Activated naive CD8-positive, alpha-beta T cell treated with anti-CD3 and anti-CD28 coated beads, Interleukin-2, amount 50 U/mL, for 24 hours (primary cell): ENCODE data around the gene HCK.

Experiments used
- ATAC-seq: fragments of 150-1000 bp; cut with Tn5 transposase; one replicate; pipeline ENCODE4 v1.10.0; 2021
- DNase-seq: peaks from one replicate; pipeline ENCODE4 v3.0.0; 2021
- H3K27ac Mint-ChIP-seq: one replicate; pipeline ENCODE4 v1.8.0; 2021; ENCODE audit warnings: mild to moderate bottlenecking, mixed read lengths
- H3K27me3 Mint-ChIP-seq: one replicate; pipeline ENCODE4 v1.8.0; 2021; ENCODE audit warnings: mixed read lengths
- H3K36me3 Mint-ChIP-seq: one replicate; pipeline ENCODE4 v1.8.0; 2021; ENCODE audit warnings: low read depth, mixed read lengths
- H3K4me1 Mint-ChIP-seq: one replicate; pipeline ENCODE4 v1.8.0; 2021; ENCODE audit warnings: mixed read lengths
- H3K4me3 Mint-ChIP-seq: one replicate; pipeline ENCODE4 v1.8.0; 2021; ENCODE audit warnings: mild to moderate bottlenecking, moderate library complexity, mixed read lengths
- H3K9me3 Mint-ChIP-seq: one replicate; pipeline ENCODE4 v1.8.0; 2021; ENCODE audit warnings: mixed read lengths

The HCK gene

DNA sequence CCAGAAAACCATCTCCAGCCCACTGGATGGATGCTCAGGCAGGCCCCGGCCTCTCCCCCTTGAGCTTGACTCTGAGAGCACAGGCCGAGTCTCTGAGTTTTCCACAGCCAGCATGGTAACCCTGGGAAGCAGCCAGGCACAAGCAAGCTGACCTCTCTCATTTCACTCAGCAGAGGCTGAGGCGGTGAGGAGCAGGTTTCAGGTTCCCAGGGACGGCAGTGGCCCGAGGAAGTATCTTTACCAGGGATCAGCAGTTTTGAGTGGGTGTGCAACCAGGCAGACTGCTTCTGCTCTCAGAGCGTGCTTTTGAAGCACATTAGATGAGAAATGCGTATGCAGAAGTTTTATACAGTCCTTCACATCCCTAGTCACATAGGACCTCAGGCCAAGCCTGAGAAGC lies 12.6 kb downstream of the HCK start:
- no peak overlapping the region for H3K4me3 Mint-ChIP-seq
- no peak for DNase-seq
- H3K27me3 Mint-ChIP-seq = peaks cover 18% of the 10 kb centered on the region
- H3K27ac Mint-ChIP-seq = no peak overlapping the region
- ATAC-seq = no peak
- H3K4me1 Mint-ChIP-seq = peaks cover 7% of the 10 kb centered on the region
- H3K9me3 Mint-ChIP-seq = no peaks in the 10 kb centered on the region
- no peaks in the 10 kb centered on the region for H3K36me3 Mint-ChIP-seq

DNA sequence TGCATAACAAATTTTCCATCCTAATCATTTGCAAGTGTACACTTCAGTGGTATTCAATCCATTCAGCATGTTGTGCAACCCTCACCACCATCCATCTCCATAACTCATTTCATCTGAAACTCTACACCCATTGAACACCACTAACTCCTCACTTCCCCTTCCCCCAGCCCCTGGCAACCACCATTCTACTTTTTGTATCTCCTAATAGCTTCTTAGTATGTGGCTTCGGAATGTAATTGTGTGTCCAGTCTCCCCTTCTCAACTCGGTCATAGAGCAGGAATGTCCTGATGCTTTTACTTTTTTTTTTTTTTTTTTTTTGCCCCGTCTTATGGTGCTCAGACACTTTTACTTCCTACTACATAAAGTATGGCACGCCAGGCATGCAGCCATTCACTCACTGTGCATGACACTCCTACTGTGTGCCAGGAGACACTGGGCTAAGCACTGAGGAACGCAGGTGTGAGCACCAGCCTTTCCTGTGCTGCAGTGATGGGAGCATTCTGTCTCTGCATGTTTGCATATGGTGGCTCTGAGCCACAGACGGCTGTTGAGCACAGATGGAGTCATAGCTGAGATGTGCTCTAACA lies 15.3 kb downstream of the HCK start:
- no peaks in the 10 kb centered on the region for H3K36me3 Mint-ChIP-seq
- no peak overlapping the region for H3K27ac Mint-ChIP-seq
- H3K27me3 Mint-ChIP-seq = peaks cover 11% of the 10 kb centered on the region
- ATAC-seq = no peak
- no peak overlapping the region for H3K4me3 Mint-ChIP-seq
- H3K4me1 Mint-ChIP-seq = peaks cover 5% of the 10 kb centered on the region
- H3K9me3 Mint-ChIP-seq = no peaks in the 10 kb centered on the region
- DNase-seq = no peak

DNA sequence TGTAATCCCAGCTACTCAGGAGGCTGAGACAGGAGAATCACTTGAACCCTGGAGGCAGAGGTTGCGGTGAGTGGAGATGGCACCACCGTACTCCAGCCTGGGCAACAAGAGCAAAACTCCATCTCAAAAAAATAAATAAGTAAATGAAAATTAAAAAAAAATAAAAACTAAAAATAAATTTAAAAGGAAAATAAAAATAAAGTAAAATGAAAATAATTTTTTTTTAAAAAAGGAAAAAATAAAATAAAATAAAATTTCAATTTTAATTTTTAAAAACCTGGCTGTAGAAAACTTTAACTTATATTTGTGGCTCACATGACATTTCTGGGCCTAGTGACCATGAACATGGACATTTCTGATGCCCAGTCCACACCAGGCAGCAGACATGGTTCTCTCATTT lies 16.1 kb downstream of the HCK start:
- no peak for DNase-seq
- Mint-ChIP-seq H3K9me3 (no peaks in the 10 kb centered on the region), H3K27me3 (peaks cover 8% of the 10 kb centered on the region), H3K36me3 (no peaks in the 10 kb centered on the region), H3K4me3 (no peak overlapping the region), H3K4me1 (no peaks in the 10 kb centered on the region), H3K27ac (no peak overlapping the region)
- no peak for ATAC-seq

DNA sequence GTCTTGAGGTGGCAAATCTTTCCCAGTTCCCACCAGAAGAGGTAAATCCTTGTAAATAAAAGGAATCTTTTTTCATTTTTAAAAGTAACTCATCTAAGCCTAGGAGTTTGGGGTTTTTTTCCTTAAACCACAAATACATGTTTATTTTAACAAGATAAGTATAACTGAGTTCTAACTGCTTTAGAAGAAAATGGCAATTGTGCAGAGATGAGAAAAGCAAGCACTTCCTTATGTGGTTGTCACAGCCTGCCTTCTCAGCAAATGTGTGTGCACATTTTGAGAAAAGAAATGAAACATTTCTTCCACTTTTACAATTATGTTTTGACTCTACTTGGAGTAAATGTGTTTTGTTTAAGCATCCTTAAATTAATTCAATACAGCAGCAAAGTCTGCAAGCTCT lies 17.7 kb downstream of the HCK start:
- no peak overlapping the region for H3K27ac Mint-ChIP-seq
- peaks cover 7% of the 10 kb centered on the region for H3K27me3 Mint-ChIP-seq
- H3K4me1 Mint-ChIP-seq = no peaks in the 10 kb centered on the region
- no peaks in the 10 kb centered on the region for H3K36me3 Mint-ChIP-seq
- no peak for ATAC-seq
- no peaks in the 10 kb centered on the region for H3K9me3 Mint-ChIP-seq
- no peak for DNase-seq
- no peak overlapping the region for H3K4me3 Mint-ChIP-seq

DNA sequence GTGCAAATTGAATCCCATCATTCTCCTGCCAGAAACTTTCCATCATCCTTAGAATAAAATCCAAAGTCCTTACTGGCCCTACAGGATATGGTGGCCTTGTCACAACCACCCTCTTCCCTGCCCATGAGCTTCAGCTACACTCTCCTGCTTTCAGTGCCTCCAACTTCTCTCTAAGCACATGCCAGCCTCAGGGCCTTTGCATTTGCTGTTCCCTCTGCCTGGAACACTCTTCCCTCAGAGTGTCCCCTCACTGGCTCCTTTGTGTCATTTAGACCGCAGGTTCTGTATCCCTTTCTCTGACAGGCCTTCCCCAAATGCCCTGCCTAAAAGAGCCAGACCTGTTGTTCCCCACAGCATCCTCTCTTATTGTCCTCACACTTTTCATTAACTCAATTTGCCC lies 18.2 kb downstream of the HCK start:
- H3K27ac Mint-ChIP-seq = no peak overlapping the region
- ATAC-seq = no peak
- no peak for DNase-seq
- H3K4me1 Mint-ChIP-seq = no peaks in the 10 kb centered on the region
- no peaks in the 10 kb centered on the region for H3K9me3 Mint-ChIP-seq
- no peaks in the 10 kb centered on the region for H3K36me3 Mint-ChIP-seq
- H3K27me3 Mint-ChIP-seq = peaks cover 8% of the 10 kb centered on the region
- H3K4me3 Mint-ChIP-seq = no peak overlapping the region

DNA sequence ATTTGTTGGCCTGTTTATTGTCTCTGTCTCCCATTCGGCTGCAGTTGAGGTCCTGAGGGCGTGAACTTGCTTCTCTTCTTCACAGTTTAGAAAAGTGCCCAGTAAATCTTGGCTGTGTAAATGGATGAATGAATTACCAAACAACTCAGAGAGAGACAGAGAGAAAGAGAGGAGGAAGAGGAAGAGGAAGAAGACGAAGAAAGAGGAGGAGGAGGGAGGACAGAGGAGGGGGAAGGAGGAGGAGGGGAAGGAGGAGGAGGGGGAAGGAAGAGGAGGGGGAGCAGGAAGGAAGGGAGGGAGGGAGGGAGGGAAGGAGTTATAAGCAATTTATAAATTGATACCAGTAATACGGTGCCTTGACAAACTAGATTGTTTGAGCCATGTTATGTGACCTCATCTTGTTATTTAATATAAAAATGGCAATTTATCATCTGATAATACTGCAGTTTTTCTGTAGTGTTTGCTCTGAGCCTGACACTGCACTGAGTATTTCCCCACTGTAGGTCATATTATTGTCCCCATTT lies 18.7 kb downstream of the HCK start:
- Mint-ChIP-seq H3K36me3 (no peaks in the 10 kb centered on the region), H3K4me3 (no peak overlapping the region), H3K27ac (no peak overlapping the region), H3K27me3 (peaks cover 13% of the 10 kb centered on the region), H3K4me1 (no peaks in the 10 kb centered on the region), H3K9me3 (no peaks in the 10 kb centered on the region)
- DNase-seq (no peak), ATAC-seq (no peak)

DNA sequence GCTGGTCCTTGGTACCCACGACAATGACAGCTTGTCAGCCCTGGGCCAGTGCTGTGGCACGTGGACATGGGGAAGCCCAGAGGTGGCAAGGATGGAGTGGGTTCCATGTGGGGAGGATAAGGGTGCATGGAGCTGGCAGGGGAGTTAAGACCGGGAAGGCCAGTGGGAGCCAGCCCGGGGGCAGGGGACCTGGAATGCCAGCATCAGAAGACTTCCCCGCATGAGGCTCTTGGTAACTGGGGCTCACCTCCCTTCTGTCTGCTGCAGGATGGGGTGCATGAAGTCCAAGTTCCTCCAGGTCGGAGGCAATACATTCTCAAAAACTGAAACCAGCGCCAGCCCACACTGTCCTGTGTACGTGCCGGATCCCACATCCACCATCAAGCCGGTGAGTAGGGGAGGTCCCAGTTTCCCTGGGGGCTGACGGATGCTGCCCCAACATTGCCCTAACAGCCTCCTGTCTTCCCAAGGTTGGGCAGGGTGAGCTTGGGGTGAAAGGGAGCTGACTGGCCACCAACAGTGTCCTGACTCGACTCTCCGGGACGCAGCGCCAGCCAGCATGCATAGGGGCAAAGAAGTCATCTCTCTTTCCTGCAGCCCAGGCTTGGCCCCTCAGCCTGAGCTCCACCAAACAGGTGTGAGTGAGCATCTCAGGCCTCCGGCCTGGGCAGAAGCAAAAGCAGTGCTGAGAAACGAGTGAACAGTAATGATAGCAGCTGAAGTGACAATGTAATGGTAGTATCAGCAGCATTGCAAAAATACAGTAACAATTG lies 19.5 kb downstream of the HCK start:
- H3K4me1 Mint-ChIP-seq = no peaks in the 10 kb centered on the region
- ATAC-seq = no peak

DNA sequence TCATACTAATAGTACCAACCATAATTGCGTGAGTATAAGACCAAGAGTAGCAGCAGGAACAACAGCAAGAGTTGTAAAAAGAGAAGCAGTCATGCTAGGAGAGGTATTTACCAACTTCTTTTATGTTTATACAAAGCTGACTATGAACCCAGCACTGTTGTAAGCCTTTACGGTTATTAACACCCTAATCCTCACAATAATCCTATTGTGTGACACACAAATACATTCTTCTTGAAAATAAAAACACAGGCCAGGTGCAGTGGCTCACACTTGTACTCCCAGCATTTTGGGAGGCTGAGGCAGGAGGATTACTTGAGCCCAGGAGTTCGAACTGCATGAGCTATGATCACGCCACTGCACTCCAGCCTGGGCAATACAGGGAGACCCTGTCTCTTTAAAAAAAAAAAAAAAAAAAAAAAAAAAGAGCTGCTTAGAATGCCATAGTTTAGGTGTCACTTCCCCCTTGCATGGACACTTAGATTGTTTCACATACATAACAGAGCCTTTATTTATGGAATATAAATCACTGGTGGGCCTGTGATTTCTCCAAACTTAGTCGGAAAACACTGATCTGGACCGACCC lies 20.2 kb downstream of the HCK start:
- Mint-ChIP-seq H3K36me3 (no peaks in the 10 kb centered on the region), H3K27me3 (peaks cover 17% of the 10 kb centered on the region), H3K9me3 (no peaks in the 10 kb centered on the region), H3K27ac (no peak overlapping the region), H3K4me1 (no peaks in the 10 kb centered on the region), H3K4me3 (no peak overlapping the region)
- no peak for ATAC-seq
- no peak for DNase-seq

More for the DNA sequence above, 19.5 kb downstream of the HCK start:
- no peak overlapping the region for H3K27ac Mint-ChIP-seq
- peaks cover 15% of the 10 kb centered on the region for H3K27me3 Mint-ChIP-seq
- no peaks in the 10 kb centered on the region for H3K9me3 Mint-ChIP-seq
- no peaks in the 10 kb centered on the region for H3K36me3 Mint-ChIP-seq
- H3K4me3 Mint-ChIP-seq = no peak overlapping the region
- DNase-seq = no peak

DNA sequence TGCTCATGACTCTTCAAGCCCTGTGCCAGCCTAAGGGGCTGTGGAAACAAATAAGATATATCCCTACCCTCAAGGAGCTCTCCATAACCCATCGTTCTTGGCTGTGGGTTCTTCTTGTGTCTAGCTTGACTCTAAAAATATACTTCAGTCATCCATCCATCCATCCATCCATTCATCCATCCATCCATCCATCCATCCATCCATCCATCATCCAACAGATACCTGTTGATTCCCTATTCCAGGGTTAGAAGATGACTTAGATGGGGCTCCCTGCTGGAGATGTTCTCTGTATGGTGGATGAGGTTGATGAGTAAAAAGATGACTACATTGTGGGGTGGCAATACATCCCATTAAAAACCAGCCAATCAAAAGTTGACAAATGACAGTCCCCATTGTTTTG lies 23.5 kb downstream of the HCK start:
- no peaks in the 10 kb centered on the region for H3K36me3 Mint-ChIP-seq
- no peak overlapping the region for H3K27ac Mint-ChIP-seq
- no peaks in the 10 kb centered on the region for H3K4me1 Mint-ChIP-seq
- DNase-seq = no peak
- H3K27me3 Mint-ChIP-seq = peaks cover 16% of the 10 kb centered on the region
- H3K9me3 Mint-ChIP-seq = no peaks in the 10 kb centered on the region
- H3K4me3 Mint-ChIP-seq = no peak overlapping the region
- ATAC-seq = no peak

DNA sequence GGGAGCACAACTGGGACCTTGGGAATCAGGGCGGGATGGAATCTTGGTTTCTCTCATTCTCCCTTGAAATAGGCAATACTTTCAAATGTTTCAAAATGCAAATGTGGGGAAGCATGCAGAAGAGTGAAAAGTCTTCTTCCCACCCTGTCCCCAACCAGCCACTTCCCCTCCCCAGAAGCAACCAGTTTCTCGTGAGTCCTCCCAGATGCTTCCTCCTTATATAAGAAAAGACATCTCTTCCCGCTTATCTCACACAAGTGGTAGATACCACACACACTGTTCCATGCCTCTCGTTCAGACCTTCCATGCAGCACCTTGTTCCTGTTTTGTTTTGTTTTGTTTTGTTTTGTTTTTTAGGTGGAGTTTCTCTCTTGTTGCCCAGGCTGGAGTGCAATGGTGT lies 25.1 kb downstream of the HCK start:
- ATAC-seq = no peak

DNA sequence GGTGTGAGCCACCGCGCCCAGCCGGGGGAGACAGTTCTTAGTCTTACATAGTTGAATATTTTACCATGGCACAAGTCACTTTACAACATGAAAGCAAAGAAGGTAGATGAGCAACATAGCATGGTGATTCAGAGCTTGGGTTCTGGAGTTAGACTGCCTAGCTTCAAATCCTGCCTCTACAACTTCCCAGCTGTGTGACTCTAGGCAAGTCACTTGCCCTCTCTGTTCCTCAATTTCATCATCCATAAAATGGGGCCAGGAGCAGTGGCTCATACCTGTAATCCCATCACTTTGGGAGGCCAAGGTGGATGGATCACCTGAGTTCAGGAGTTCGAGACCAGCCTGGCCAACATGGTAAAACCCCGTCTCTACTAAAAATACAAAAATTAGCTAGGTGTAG lies 26.3 kb downstream of the HCK start:
- H3K27ac Mint-ChIP-seq = no peak overlapping the region
- DNase-seq (no peak), ATAC-seq (no peak)
- no peak overlapping the region for H3K4me3 Mint-ChIP-seq
- H3K36me3 Mint-ChIP-seq = no peaks in the 10 kb centered on the region
- H3K9me3 Mint-ChIP-seq = no peaks in the 10 kb centered on the region
- peaks cover 16% of the 10 kb centered on the region for H3K27me3 Mint-ChIP-seq
- no peaks in the 10 kb centered on the region for H3K4me1 Mint-ChIP-seq

More for the DNA sequence above, 25.1 kb downstream of the HCK start:
- no peaks in the 10 kb centered on the region for H3K36me3 Mint-ChIP-seq
- no peaks in the 10 kb centered on the region for H3K4me1 Mint-ChIP-seq
- peaks cover 15% of the 10 kb centered on the region for H3K27me3 Mint-ChIP-seq
- no peaks in the 10 kb centered on the region for H3K9me3 Mint-ChIP-seq
- H3K27ac Mint-ChIP-seq = no peak overlapping the region
- no peak for DNase-seq
- no peak overlapping the region for H3K4me3 Mint-ChIP-seq

DNA sequence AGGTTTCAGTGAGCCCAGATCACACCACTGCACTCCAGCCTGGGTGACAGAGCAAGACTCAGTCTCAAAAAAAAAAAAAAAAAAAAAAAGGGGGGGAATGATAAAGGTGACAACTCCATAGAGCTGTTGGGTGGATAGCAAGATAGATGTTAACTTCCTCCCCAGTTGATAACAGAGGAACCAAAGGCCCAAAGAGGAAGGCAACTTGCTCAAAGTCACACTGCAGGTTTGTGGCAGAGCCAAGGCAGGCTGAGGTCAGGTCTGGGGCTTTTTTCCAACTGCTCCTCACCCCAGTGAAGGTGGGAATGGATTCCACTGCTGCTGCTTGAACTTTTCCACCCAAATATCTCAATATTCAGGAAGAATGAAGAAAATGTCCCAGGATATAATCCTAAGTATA lies 26.7 kb downstream of the HCK start:
- H3K4me1 Mint-ChIP-seq = no peaks in the 10 kb centered on the region
- no peak for ATAC-seq
- no peak for DNase-seq
- H3K27ac Mint-ChIP-seq = no peak overlapping the region
- H3K36me3 Mint-ChIP-seq = no peaks in the 10 kb centered on the region
- H3K9me3 Mint-ChIP-seq = no peaks in the 10 kb centered on the region
- H3K27me3 Mint-ChIP-seq = peaks cover 17% of the 10 kb centered on the region
- H3K4me3 Mint-ChIP-seq = no peak overlapping the region

DNA sequence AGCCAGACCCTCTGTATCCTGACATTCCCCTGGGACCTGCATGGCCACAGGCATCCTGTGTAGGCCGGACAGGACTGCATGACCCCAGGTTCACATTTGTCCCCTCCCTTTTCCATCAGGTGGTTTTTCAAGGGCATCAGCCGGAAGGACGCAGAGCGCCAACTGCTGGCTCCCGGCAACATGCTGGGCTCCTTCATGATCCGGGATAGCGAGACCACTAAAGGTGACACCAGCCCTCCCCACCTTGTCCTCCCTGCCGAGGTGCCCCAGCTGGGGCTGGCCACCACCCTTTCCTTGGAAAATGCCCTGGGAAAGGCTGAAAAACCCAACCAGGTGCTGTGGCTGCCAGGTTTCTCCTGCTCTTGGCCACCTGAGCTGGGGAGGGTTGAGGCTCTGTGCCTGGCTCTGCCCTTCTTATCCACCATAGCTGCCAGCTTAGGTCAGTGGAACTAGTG lies 27.6 kb downstream of the HCK start:
- no peak overlapping the region for H3K27ac Mint-ChIP-seq
- peaks cover 17% of the 10 kb centered on the region for H3K27me3 Mint-ChIP-seq
- H3K4me3 Mint-ChIP-seq = no peak overlapping the region
- ATAC-seq = no peak
- no peaks in the 10 kb centered on the region for H3K9me3 Mint-ChIP-seq
- H3K4me1 Mint-ChIP-seq = no peaks in the 10 kb centered on the region
- no peak for DNase-seq
- H3K36me3 Mint-ChIP-seq = no peaks in the 10 kb centered on the region

DNA sequence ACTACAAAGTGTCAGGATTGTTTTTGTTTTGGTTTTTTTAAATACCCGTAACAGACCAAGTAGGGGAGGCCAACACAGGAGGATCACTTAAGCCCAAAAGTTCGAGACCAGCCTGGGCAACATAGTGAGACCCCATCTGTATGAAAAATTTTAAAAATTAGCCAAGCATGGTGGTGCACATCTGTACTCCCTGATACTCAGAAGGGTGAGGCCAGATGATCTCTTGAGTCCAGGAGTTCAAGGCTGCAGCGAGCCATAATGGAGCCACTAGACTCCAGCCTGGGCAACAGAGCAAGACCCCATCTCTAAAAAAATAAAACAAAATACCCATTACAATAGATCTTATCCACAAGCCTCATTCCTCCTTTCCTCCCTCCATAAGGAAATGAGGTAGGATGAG lies 28.7 kb downstream of the HCK start:
- H3K9me3 Mint-ChIP-seq = no peaks in the 10 kb centered on the region
- ATAC-seq = no peak
- DNase-seq = no peak
- H3K4me3 Mint-ChIP-seq = no peak overlapping the region
- H3K27me3 Mint-ChIP-seq = peaks cover 10% of the 10 kb centered on the region
- no peaks in the 10 kb centered on the region for H3K36me3 Mint-ChIP-seq
- H3K4me1 Mint-ChIP-seq = no peaks in the 10 kb centered on the region
- no peak overlapping the region for H3K27ac Mint-ChIP-seq

DNA sequence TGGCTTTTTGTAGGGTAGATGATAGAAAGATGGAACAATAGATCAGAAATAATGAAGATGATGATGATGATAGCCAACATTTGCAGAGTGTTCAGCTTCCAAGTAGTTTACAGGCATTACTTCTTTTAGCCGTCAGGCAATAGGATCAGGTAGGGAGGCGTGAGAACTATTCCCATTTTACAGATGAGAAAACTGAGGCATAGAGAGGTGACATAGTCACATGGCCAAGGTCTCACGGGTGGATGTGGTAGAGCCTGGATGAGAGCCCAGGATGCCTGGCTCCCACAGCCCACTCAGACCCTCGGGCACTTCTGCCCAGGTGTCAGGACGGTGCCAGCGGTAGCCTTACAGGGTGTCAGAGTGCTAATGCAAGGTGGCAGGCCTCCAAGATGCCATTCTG lies 31.4 kb downstream of the HCK start:
- no peak for DNase-seq
- no peak overlapping the region for H3K4me3 Mint-ChIP-seq
- no peaks in the 10 kb centered on the region for H3K4me1 Mint-ChIP-seq
- H3K9me3 Mint-ChIP-seq = no peaks in the 10 kb centered on the region
- peaks cover 3% of the 10 kb centered on the region for H3K27me3 Mint-ChIP-seq
- no peaks in the 10 kb centered on the region for H3K36me3 Mint-ChIP-seq
- H3K27ac Mint-ChIP-seq = no peak overlapping the region
- ATAC-seq = no peak
